A673 (cell line): ENCODE results near the gene SYNGR1. TPM values are rescaled to one million over a fixed set of nuclear protein-coding genes. Genes with fewer than 3 reads are reported as not detected.

Experiments used
- BruUV-seq: library from RNA; stranded (reverse); fragments of 400-500 nt; replicated peaks from 2 replicates; lab custom pipeline; 2021; lab: Mats Ljungman, UMichigan
- CTCF ChIA-PET: fragments of 300-600 bp; sonication (Branson Sonifier 250); formaldehyde crosslinking; loops from one replicate; lab custom pipeline; 2022; ENCODE audit warnings: antibody characterized with exemption; lab: Charles Lee
- POLR2A ChIA-PET: fragments of 300-600 bp; sonication (Branson Sonifier 250); formaldehyde crosslinking; loops from one replicate; lab custom pipeline; 2022; ENCODE audit warnings: antibody characterized with exemption; ENCODE audit not compliant: low non-redundant PET; lab: Charles Lee
- DNase-seq: peaks from one replicate; pipeline ENCODE4 v3.0.0-alpha.2; 2015; ENCODE audit warnings: low spot score
- H3K27ac ChIP-seq: fragments of 200-600 bp; sonication (generic); 2 replicates; pipeline ENCODE4 v1.5.1; 2016; ENCODE audit warnings: mixed run types, low read depth, mild to moderate bottlenecking, mixed read lengths, antibody characterized with exemption, low read length; ENCODE audit not compliant: poor library complexity, severe bottlenecking
- H3K27me3 ChIP-seq: fragments of 200-600 bp; sonication (generic); replicated peaks from 2 replicates; pipeline ENCODE4 v1.6.1; 2017; ENCODE audit warnings: mixed run types, low read depth, mild to moderate bottlenecking, mixed read lengths, antibody characterized with exemption, low read length; ENCODE audit not compliant: insufficient read depth, poor library complexity
- H3K36me3 ChIP-seq: fragments of 200-600 bp; sonication (generic); 2 replicates; pipeline ENCODE4 v1.6.1; 2016; ENCODE audit warnings: mixed run types, mild to moderate bottlenecking, mixed read lengths, antibody characterized with exemption, low read length; ENCODE audit not compliant: insufficient read depth, poor library complexity, severe bottlenecking
- H3K4me1 ChIP-seq: fragments of 200-600 bp; sonication (generic); 2 replicates; pipeline ENCODE4 v1.6.1; 2017; ENCODE audit warnings: mixed run types, mild to moderate bottlenecking, mixed read lengths, antibody characterized with exemption, low read length; ENCODE audit not compliant: insufficient read depth, poor library complexity, severe bottlenecking
- H3K4me3 ChIP-seq: fragments of 200-600 bp; sonication (generic); 2 replicates; pipeline ENCODE4 v1.5.1; 2016; ENCODE audit warnings: low read depth, mixed run types, mild to moderate bottlenecking, mixed read lengths, low read length; ENCODE audit not compliant: poor library complexity, severe bottlenecking
- H3K9me3 ChIP-seq: fragments of 200-600 bp; sonication (generic); 2 replicates; pipeline ENCODE4 v1.6.1; 2016; ENCODE audit warnings: mixed run types, low read depth, mild to moderate bottlenecking, mixed read lengths, antibody characterized with exemption, low read length; ENCODE audit not compliant: poor library complexity, severe bottlenecking
- EZH2 ChIP-seq: fragments of 200-600 bp; sonication (generic); IDR thresholded peaks from 2 replicates; pipeline ENCODE4 v1.6.1; 2017; ENCODE audit warnings: borderline replicate concordance, low read depth, mild to moderate bottlenecking, mixed read lengths, antibody characterized with exemption, low read length; ENCODE audit not compliant: poor library complexity, severe bottlenecking
- intact Hi-C: fragments of 100-400 bp; cut with micrococcal nuclease; formaldehyde crosslinking; loops from one replicate; pipeline ENCODE4 v1.10.0; 2022; ENCODE audit not compliant: unreplicated experiment
- total RNA-seq: library from RNA; stranded (reverse); gene quantifications from 2 replicates; pipeline ENCODE4 v1.2.3, GENCODE V29; 2021
- TF ChIP-seq, protein P1 (sequence below): fragments of 300-800, 200-600 bp; sonication (generic); conservative IDR thresholded peaks from 2 replicates; pipeline ENCODE4 v1.5.1; 2017; ENCODE audit warnings: low read depth, mild to moderate bottlenecking, antibody characterized with exemption, low read length, moderate library complexity, mixed read lengths

The SYNGR1 gene
- total RNA-seq, 1 experiment from 2014 or later, result 31.7 TPM

DNA sequence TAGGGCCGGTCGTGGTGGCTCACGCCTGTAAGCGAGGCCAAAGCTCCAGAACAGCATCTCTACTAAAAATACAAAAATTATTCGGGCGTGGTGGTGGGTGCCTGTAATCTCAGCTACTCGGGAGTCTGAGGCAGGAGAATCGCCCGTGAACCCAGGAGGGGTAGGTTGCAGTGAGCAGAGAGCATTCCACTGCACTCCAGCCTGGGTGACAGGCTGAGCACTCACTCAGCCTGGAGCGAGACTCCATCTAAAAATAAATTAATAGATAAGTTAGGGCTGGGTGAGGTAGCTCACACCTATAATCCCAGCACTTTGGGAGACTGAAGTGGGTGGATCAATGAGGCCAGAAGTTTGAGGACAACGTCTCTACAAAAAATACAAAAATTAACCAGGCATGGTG, 39.6 kb downstream of the SYNGR1 start:
- CTCF ChIA-PET, result interaction anchor here (0.9 kb wide), 1 partner anchor 125 kb away, joined by 3 read pairs; no protein-coding TSS in a partner anchor
- no peak overlapping the region for H3K27ac ChIP-seq
- DNase-seq, result no peak
- H3K4me3 ChIP-seq, result no peak overlapping the region
- intact Hi-C loops, result no loop called here
- BruUV-seq, result no TSS peak
- POLR2A ChIA-PET, result no interaction called here
- no peaks in the 10 kb centered on the region for H3K36me3 ChIP-seq
- no peaks in the 10 kb centered on the region for H3K4me1 ChIP-seq
- TF ChIP-seq EZH2, result no peak
- TF ChIP-seq, protein P1, sequence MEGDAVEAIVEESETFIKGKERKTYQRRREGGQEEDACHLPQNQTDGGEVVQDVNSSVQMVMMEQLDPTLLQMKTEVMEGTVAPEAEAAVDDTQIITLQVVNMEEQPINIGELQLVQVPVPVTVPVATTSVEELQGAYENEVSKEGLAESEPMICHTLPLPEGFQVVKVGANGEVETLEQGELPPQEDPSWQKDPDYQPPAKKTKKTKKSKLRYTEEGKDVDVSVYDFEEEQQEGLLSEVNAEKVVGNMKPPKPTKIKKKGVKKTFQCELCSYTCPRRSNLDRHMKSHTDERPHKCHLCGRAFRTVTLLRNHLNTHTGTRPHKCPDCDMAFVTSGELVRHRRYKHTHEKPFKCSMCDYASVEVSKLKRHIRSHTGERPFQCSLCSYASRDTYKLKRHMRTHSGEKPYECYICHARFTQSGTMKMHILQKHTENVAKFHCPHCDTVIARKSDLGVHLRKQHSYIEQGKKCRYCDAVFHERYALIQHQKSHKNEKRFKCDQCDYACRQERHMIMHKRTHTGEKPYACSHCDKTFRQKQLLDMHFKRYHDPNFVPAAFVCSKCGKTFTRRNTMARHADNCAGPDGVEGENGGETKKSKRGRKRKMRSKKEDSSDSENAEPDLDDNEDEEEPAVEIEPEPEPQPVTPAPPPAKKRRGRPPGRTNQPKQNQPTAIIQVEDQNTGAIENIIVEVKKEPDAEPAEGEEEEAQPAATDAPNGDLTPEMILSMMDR, result no peak
- H3K27me3 ChIP-seq, result no peaks in the 10 kb centered on the region
- no peaks in the 10 kb centered on the region for H3K9me3 ChIP-seq

DNA sequence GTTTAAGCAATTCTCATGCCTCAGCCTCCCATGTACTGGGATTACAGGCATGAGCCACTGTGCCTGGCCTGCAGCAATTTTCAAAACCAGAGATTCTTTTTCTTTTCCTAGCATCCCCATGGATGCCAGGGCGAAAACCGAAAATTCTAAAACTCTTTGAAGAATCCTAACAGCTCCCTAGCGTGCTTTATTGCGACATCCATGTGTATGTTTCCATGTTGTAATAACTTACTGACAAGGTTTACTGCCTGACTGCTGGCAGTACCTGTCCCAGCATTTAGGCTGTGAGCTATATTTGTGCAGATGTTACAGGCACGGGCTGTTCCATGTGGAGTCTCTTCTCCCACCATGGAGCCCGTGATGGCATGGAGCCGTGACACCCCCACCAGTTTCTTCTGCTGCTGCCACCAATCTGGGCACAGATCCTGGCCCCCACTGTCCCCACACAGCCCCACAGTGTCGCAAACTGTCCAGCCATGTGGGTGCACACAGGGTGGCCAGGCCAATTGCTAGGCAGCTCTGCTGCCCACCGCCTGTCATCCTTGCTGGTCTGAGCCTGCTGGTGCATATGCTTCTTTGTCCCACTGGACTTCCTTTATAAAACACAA, 42.7 kb downstream of the SYNGR1 start:
- DNase-seq, result no peak
- no TSS peak for BruUV-seq
- Histone ChIP-seq H3K4me1 (no peaks in the 10 kb centered on the region), H3K27me3 (no peaks in the 10 kb centered on the region), H3K36me3 (no peaks in the 10 kb centered on the region), H3K27ac (no peak overlapping the region), H3K9me3 (no peaks in the 10 kb centered on the region), H3K4me3 (no peak overlapping the region)
- intact Hi-C loops, result loop anchor here (10.0 kb wide), 1 partner anchor 132 kb away; the partner anchor contains the start of gene ATF4
- CTCF ChIA-PET, result no interaction called here
- POLR2A ChIA-PET, result no interaction called here
- TF ChIP-seq EZH2, result no peak
- TF ChIP-seq, protein P1, result no peak

DNA sequence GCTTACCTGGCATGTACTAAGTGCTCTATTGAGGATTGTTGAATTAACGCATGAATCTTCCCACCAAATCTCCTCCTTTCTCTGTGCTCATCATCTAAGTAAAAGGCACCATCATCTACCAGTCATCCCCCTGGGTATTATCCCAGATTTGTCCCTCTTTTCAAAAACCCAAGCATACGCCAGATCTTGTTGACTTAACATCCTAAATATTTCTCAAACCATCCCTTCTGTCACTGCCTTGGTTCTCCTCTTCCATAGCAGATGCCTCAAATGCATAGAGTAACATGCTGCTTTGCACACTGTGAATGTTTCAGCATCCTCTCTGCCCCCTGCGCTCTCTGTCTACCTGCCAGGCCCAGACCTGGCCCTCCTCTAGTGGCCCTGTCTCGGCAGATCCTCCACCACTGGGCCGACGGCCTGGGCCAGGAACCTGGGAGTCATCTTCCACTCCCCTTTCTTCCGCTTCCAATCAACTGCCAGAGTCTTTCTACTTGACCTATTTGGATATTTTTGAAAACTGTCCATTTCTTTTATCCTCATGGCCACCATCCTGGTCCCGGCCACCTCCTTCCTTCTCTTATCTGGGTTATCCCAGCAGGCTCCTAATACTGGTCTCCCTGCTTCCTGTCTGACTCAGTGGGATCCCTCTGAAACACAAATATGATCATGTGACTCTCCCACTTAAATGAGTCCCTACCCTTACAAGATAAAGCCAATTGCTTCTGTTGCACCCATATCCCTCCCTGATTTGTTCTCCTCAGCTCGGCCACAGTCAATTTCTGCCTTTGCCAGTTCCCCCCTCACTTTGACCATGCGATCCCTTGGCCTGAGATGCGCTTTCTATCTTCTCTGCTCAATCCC, 46.4 kb downstream of the SYNGR1 start:
- H3K9me3 ChIP-seq, result no peaks in the 10 kb centered on the region
- ChIA-PET POLR2A (no interaction called here), CTCF (no interaction called here)
- H3K4me3 ChIP-seq, result no peak overlapping the region
- H3K27ac ChIP-seq, result no peak overlapping the region
- no peak for DNase-seq
- H3K27me3 ChIP-seq, result no peaks in the 10 kb centered on the region
- H3K4me1 ChIP-seq, result peaks cover 9% of the 10 kb centered on the region
- TF ChIP-seq, protein P1, result no peak
- no peak for TF ChIP-seq EZH2
- BruUV-seq, result no TSS peak
- H3K36me3 ChIP-seq, result no peaks in the 10 kb centered on the region
- intact Hi-C loops, result loop anchor here (10.0 kb wide), 1 partner anchor 129 kb away; the partner anchor contains the start of gene ATF4
